Panc1 (cell line): Measurements from ENCODE around the gene LY6G5B. TPM values are rescaled to one million over a fixed set of nuclear protein-coding genes. Genes with fewer than 3 reads are reported as not detected.

ENCODE experiments used
- ATAC-seq: fragments of 200-7000 bp; cut with Tn5 transposase; 2 replicates; pipeline ENCODE4 v1.9.1; 2020; ENCODE audit warnings: mild to moderate bottlenecking, moderate library complexity
- BruUV-seq: library from RNA; stranded (reverse); fragments of 400-500 nt; replicated peaks from 2 replicates; lab custom pipeline; 2021; lab: Mats Ljungman, UMichigan
- CTCF ChIA-PET: fragments of 300-600 bp; sonication (Branson Sonifier 250); formaldehyde crosslinking; loops from one replicate; lab custom pipeline; 2022; ENCODE audit warnings: antibody characterized with exemption; lab: Charles Lee
- POLR2A ChIA-PET: fragments of 300-600 bp; sonication (Branson Sonifier 250); formaldehyde crosslinking; loops from one replicate; lab custom pipeline; 2022; ENCODE audit warnings: antibody characterized with exemption; lab: Charles Lee
- DNase-seq: peaks from one replicate; pipeline ENCODE4 v3.0.0-alpha.2; 2010; ENCODE audit warnings: low read depth, low spot score
- H3K27ac ChIP-seq: 2 replicates; pipeline ENCODE4 v1.5.1; 2011; ENCODE audit warnings: mild to moderate bottlenecking, low read length, inconsistent platforms
- H3K27me3 ChIP-seq: fragments of 200-500 bp; sonication (Bioruptor generic); 2 replicates; pipeline ENCODE4 v1.6.0; 2014; ENCODE audit warnings: low read length, inconsistent platforms; ENCODE audit not compliant: control insufficient read depth, insufficient read depth
- H3K36me3 ChIP-seq: fragments of 200-500 bp; sonication (Bioruptor generic); 2 replicates; pipeline ENCODE4 v1.5.1; 2014; ENCODE audit warnings: inconsistent platforms, mild to moderate bottlenecking, low read length, moderate library complexity; ENCODE audit not compliant: control insufficient read depth, insufficient read depth
- H3K4me1 ChIP-seq: 2 replicates; pipeline ENCODE4 v1.5.1; 2011; ENCODE audit warnings: inconsistent platforms, mild to moderate bottlenecking, low read length, moderate library complexity; ENCODE audit not compliant: control insufficient read depth, insufficient read depth
- H3K4me3 ChIP-seq, 2 experiments: 2 replicates each; pipeline ENCODE4 v1.5.1; 2011 to 2012; ENCODE audit warnings: low read depth in 2 of 2, low read length in 2 of 2, mild to moderate bottlenecking in 2 of 2, inconsistent platforms in 1 of 2, moderate library complexity in 1 of 2
- H3K9me3 ChIP-seq: fragments of 200-500 bp; sonication (Bioruptor generic); 2 replicates; pipeline ENCODE4 v1.5.1; 2014; ENCODE audit warnings: low read depth, mild to moderate bottlenecking, inconsistent platforms, low read length, moderate library complexity; ENCODE audit not compliant: control insufficient read depth, insufficient read depth
- CTCF ChIP-seq: fragments of 450-650 bp; IDR thresholded peaks from 2 replicates; pipeline ENCODE4 v1.5.1; 2017; ENCODE audit warnings: mild to moderate bottlenecking
- POLR2AphosphoS5 ChIP-seq: IDR thresholded peaks from 2 replicates; pipeline ENCODE4 v1.6.1; 2012; ENCODE audit warnings: mild to moderate bottlenecking, low read depth, low read length, moderate library complexity
- REST ChIP-seq, 2 experiments: IDR thresholded peaks; 2 replicates each; pipeline ENCODE4 v1.6.1; 2011 to 2012; ENCODE audit warnings: low read depth in 2 of 2, control low read depth in 1 of 2, low read length in 1 of 2, mild to moderate bottlenecking in 1 of 2, moderate library complexity in 1 of 2; ENCODE audit not compliant: insufficient read depth in 1 of 2
- SIN3A ChIP-seq: IDR thresholded peaks from 2 replicates; pipeline ENCODE4 v1.6.1; 2012; ENCODE audit warnings: low read depth, mild to moderate bottlenecking, low read length, moderate library complexity, borderline replicate concordance; ENCODE audit not compliant: insufficient read depth
- TCF7L2 ChIP-seq: IDR thresholded peaks from 2 replicates; pipeline ENCODE4 v1.6.1; 2011; ENCODE audit warnings: mild to moderate bottlenecking, low read depth, low read length, inconsistent platforms
- in situ Hi-C: cut with HindIII; loops from 2 replicates; pipeline ENCODE4 v1.10.0; 2016; ENCODE audit warnings: low sequenced_read_pairs, low pct_unique_long_range_greater_than_20kb
- intact Hi-C: fragments of 100-400 bp; cut with micrococcal nuclease; formaldehyde crosslinking; loops from one replicate; pipeline ENCODE4 v1.10.0; 2022; ENCODE audit not compliant: unreplicated experiment
- total RNA-seq: library from RNA; stranded (reverse); gene quantifications from one replicate; pipeline ENCODE4 v1.2.1, GENCODE V29; 2021; ENCODE audit not compliant: unreplicated experiment

Gene LY6G5B
- total RNA-seq, 1 experiment from 2014 or later = 21.2 TPM

- POLR2A ChIA-PET = interaction anchor here (0.6 kb wide), 1 partner anchor 11 kb away, joined by 9 read pairs; no protein-coding TSS in a partner anchor
- H3K27me3 ChIP-seq = no peaks in the 10 kb centered on the region
Measured at GRCh38 chr6:31706599-31706998, 36.8 kb downstream of the LY6G5B start, which contains the start of gene LY6G6F. LY6G6F (plus strand) TSS chr6:31706866; CDS start chr6:31706907, 41 bp downstream.

GRCh38 chr6:31707701-31708100 lies 37.9 kb downstream of the LY6G5B start:
- TF ChIP-seq TCF7L2 (no peak), SIN3A (no peak), CTCF (no peak), REST (IDR thresholded peaks at IDR 0.05; ENCODE audit: insufficient read depth in 1 of 2, low read depth in 2 of 2, low read length in 1 of 2) (no peak), POLR2AphosphoS5 (no peak)
- no peak overlapping the region for H3K27ac ChIP-seq
- ATAC-seq (no peak), DNase-seq (no peak)
- intact Hi-C loops = no loop called here
- CTCF ChIA-PET = no interaction called here
- H3K4me3 ChIP-seq = no peak overlapping the region
- no TSS peak for BruUV-seq
- no peaks in the 10 kb centered on the region; the same call in 1 of the 2 replicates for H3K4me1 ChIP-seq
- H3K36me3 ChIP-seq = peaks cover 2% of the 10 kb centered on the region; the same call in 1 of the 2 replicates
- POLR2A ChIA-PET = no interaction called here
- in situ Hi-C loops = no loop called here
- no peaks in the 10 kb centered on the region for H3K9me3 ChIP-seq
- H3K27me3 ChIP-seq = no peaks in the 10 kb centered on the region

More at GRCh38 chr6:31706599-31706998, 36.8 kb downstream of the LY6G5B start, which contains the start of gene LY6G6F:
- H3K4me1 ChIP-seq = peaks cover 7% of the 10 kb centered on the region
- peaks cover 2% of the 10 kb centered on the region; the same call in 1 of the 2 replicates for H3K36me3 ChIP-seq
- TF ChIP-seq SIN3A = no peak
- no peak within 1 kb of the TSS for H3K4me3 ChIP-seq
- in situ Hi-C loops = no loop called here
- DNase-seq = no peak
- intact Hi-C loops = no loop called here
- CTCF ChIA-PET = no interaction called here
- no peak within 1 kb of the TSS for H3K27ac ChIP-seq
- BruUV-seq = no TSS peak
- no peak for ATAC-seq
- H3K9me3 ChIP-seq = no peaks in the 10 kb centered on the region

GRCh38 chr6:31708224-31708623 lies 38.4 kb downstream of the LY6G5B start:
- no peak for TF ChIP-seq TCF7L2
- TF ChIP-seq SIN3A = no peak
- no peak for TF ChIP-seq POLR2AphosphoS5
- no peak for TF ChIP-seq CTCF
- no peak for TF ChIP-seq REST (IDR thresholded peaks at IDR 0.05; ENCODE audit: insufficient read depth in 1 of 2, low read depth in 2 of 2, low read length in 1 of 2)
- BruUV-seq = no TSS peak
- in situ Hi-C loops = no loop called here
- intact Hi-C loops = no loop called here
- no peaks in the 10 kb centered on the region for H3K9me3 ChIP-seq
- no peaks in the 10 kb centered on the region for H3K27me3 ChIP-seq
- POLR2A ChIA-PET = no interaction called here
- no peak overlapping the region for H3K4me3 ChIP-seq
- DNase-seq (no peak), ATAC-seq (no peak)
- no peak overlapping the region for H3K27ac ChIP-seq
- CTCF ChIA-PET = no interaction called here
- no peaks in the 10 kb centered on the region; the same call in 1 of the 2 replicates for H3K4me1 ChIP-seq
- no peaks in the 10 kb centered on the region for H3K36me3 ChIP-seq
